GM12878 (cell line): ENCODE data around the gene ARMS2. TPM values are rescaled to one million over a fixed set of nuclear protein-coding genes. Genes with fewer than 3 reads are reported as not detected.

Source experiments
- ATAC-seq: fragments of 200-7000 bp; cut with Tn5 transposase; 3 replicates; pipeline ENCODE4 v1.9.1; 2020; ENCODE audit warnings: mild to moderate bottlenecking, moderate library complexity
- BruUV-seq: library from RNA; stranded (reverse); fragments of 400-500 nt; replicated peaks from 2 replicates; lab custom pipeline; 2021; lab: Mats Ljungman, UMichigan
- CTCF ChIA-PET: fragments of 300-600 bp; sonication (Branson Sonifier 250); formaldehyde crosslinking; extraction: SDS; loops from one replicate; lab custom pipeline; 2021; ENCODE audit warnings: inconsistent platforms; lab: Yijun Ruan, JAX
- POLR2A ChIA-PET: fragments of 350-600 bp; formaldehyde crosslinking; extraction: SDS; loops from one replicate; lab custom pipeline; 2021; ENCODE audit warnings: inconsistent platforms; lab: Charles Lee
- RAD21 ChIA-PET: fragments of 300-600 bp; sonication (Branson Sonifier 250); formaldehyde crosslinking; loops from one replicate; lab custom pipeline; 2023; ENCODE audit warnings: antibody characterized with exemption; ENCODE audit not compliant: unreplicated experiment; lab: Charles Lee
- SMC1A ChIA-PET: fragments of 300-600 bp; sonication (Branson Sonifier 250); formaldehyde crosslinking; loops from one replicate; lab custom pipeline; 2023; ENCODE audit not compliant: unreplicated experiment, uncharacterized antibody; lab: Charles Lee
- DNase-seq: peaks from one replicate; pipeline ENCODE4 v3.0.0-alpha.2; 2011; ENCODE audit warnings: low read depth, low spot score
- FAIRE-seq: peaks from 3 replicates; lab custom pipeline; 2011; peaks lifted over from hg19 to GRCh38; lab: Jason Lieb, UNC
- H2AFZ ChIP-seq: 2 replicates; pipeline ENCODE4 v1.6.0; 2011; ENCODE audit warnings: low read depth, low read length, control low read depth; ENCODE audit not compliant: control insufficient read depth
- H3K27ac ChIP-seq: 2 replicates; pipeline ENCODE4 v1.5.1; 2011; ENCODE audit warnings: control low read depth; ENCODE audit not compliant: control insufficient read depth, insufficient read depth
- H3K27me3 ChIP-seq, 2 experiments: replicated peaks in 1 of 2; 2 replicates each; pipeline versions ENCODE4 v1.6.0 to v1.6.1; 2011; ENCODE audit warnings: low read length in 1 of 2; ENCODE audit not compliant: control insufficient read depth in 2 of 2, insufficient read depth in 2 of 2
- H3K36me3 ChIP-seq, 2 experiments: 2 replicates each; pipeline ENCODE4 v1.5.1; 2011; ENCODE audit warnings: low read length in 1 of 2; ENCODE audit not compliant: control insufficient read depth in 2 of 2, insufficient read depth in 2 of 2
- H3K4me1 ChIP-seq: 2 replicates; pipeline ENCODE4 v1.6.1; 2011; ENCODE audit warnings: mild to moderate bottlenecking, low read length, moderate library complexity, mixed read lengths; ENCODE audit not compliant: control insufficient read depth, insufficient read depth
- H3K4me2 ChIP-seq: 2 replicates; pipeline ENCODE4 v1.6.0; 2011; ENCODE audit warnings: control low read depth; ENCODE audit not compliant: control insufficient read depth, insufficient read depth
- H3K4me3 ChIP-seq: fragments of 200-600 bp; sonication (generic); 2 replicates; pipeline ENCODE4 v1.5.1; 2016
- H3K79me2 ChIP-seq: 2 replicates; pipeline ENCODE4 v1.6.0; 2011; ENCODE audit warnings: low read length; ENCODE audit not compliant: control insufficient read depth, insufficient read depth
- H3K9ac ChIP-seq: 2 replicates; pipeline ENCODE4 v1.8.0; 2011; ENCODE audit warnings: low read length, control low read depth, mixed read lengths; ENCODE audit not compliant: control insufficient read depth, insufficient read depth
- H3K9me3 ChIP-seq: replicated peaks from 3 replicates; pipeline ENCODE4 v1.5.1; 2011; ENCODE audit warnings: mild to moderate bottlenecking, low read length; ENCODE audit not compliant: control insufficient read depth, insufficient read depth
- H4K20me1 ChIP-seq: 2 replicates; pipeline ENCODE4 v1.6.0; 2011; ENCODE audit not compliant: control insufficient read depth, insufficient read depth
- ATF3 ChIP-seq: IDR thresholded peaks from 2 replicates; pipeline ENCODE4 v1.6.1; 2011; ENCODE audit warnings: low read depth, mild to moderate bottlenecking, low read length, moderate library complexity, borderline replicate concordance; ENCODE audit errors: extremely low read depth
- E2F8 ChIP-seq: fragments of 450-650 bp; IDR thresholded peaks from 2 replicates; pipeline ENCODE4 v1.6.1; 2018; ENCODE audit warnings: mild to moderate bottlenecking, low read depth, moderate library complexity; ENCODE audit not compliant: partially characterized antibody
- ESRRA ChIP-seq: IDR thresholded peaks from 2 replicates; pipeline ENCODE4 v1.6.1; 2012; ENCODE audit warnings: mild to moderate bottlenecking, low read length, improper control_type of control experiment
- IRF4 ChIP-seq: IDR thresholded peaks from 2 replicates; pipeline ENCODE4 v1.6.1; 2011; ENCODE audit warnings: low read depth, low read length
- MTA2 ChIP-seq: fragments of 450-650 bp; IDR thresholded peaks from 2 replicates; pipeline ENCODE4 v1.6.1; 2016; ENCODE audit warnings: low read depth, mild to moderate bottlenecking, moderate library complexity
- NFYB ChIP-seq: IDR thresholded peaks from 2 replicates; pipeline ENCODE4 v1.6.1; 2011; ENCODE audit warnings: low read depth, mild to moderate bottlenecking, low read length, improper control_type of control experiment, moderate library complexity; ENCODE audit not compliant: insufficient read depth
- NR2C1 ChIP-seq: fragments of 450-650 bp; IDR thresholded peaks from 2 replicates; pipeline ENCODE4 v1.6.1; 2017; ENCODE audit warnings: antibody characterized with exemption, mild to moderate bottlenecking, moderate library complexity
- PBX3 ChIP-seq: IDR thresholded peaks from 2 replicates; pipeline ENCODE4 v1.6.1; 2011; ENCODE audit warnings: mild to moderate bottlenecking, low read depth, low read length, moderate library complexity; ENCODE audit not compliant: insufficient replicate concordance
- POLR2AphosphoS2 ChIP-seq: IDR thresholded peaks from 2 replicates; pipeline ENCODE4 v1.6.1; 2011; ENCODE audit warnings: low read depth, mild to moderate bottlenecking, low read length, improper control_type of control experiment, moderate library complexity
- POU2F2 ChIP-seq: IDR thresholded peaks from 3 replicates; pipeline ENCODE4 v1.6.1; 2011; ENCODE audit warnings: low read depth, mild to moderate bottlenecking, low read length, borderline replicate concordance
- RELB ChIP-seq: fragments of 450-650 bp; IDR thresholded peaks from 2 replicates; pipeline ENCODE4 v1.6.1; 2017; ENCODE audit warnings: low read depth, mild to moderate bottlenecking, moderate library complexity
- SMC3 ChIP-seq: IDR thresholded peaks from 2 replicates; pipeline ENCODE4 v1.6.1; 2011; ENCODE audit warnings: low read length, improper control_type of control experiment, borderline replicate concordance
- SPI1 ChIP-seq: IDR thresholded peaks from 2 replicates; pipeline ENCODE4 v1.6.1; 2011; ENCODE audit warnings: low read depth, mild to moderate bottlenecking, low read length, moderate library complexity, borderline replicate concordance; ENCODE audit not compliant: insufficient read depth
- ZSCAN29 ChIP-seq: fragments of 450-650 bp; IDR thresholded peaks from 2 replicates; pipeline ENCODE4 v1.6.1; 2017; ENCODE audit warnings: mild to moderate bottlenecking, moderate library complexity
- ZZZ3 ChIP-seq: IDR thresholded peaks from 2 replicates; pipeline ENCODE4 v1.6.1; 2011; ENCODE audit warnings: low read depth; ENCODE audit not compliant: control insufficient read depth, insufficient read length
- WGBS: methylation state at CpG from one replicate; pipeline ENCODE4 v1.1.6; 2016; ENCODE audit warnings: low lambda C conversion rate; ENCODE audit not compliant: insufficient replicate concordance, insufficient coverage; ENCODE audit errors: missing lambda C conversion rate; 5-methylcytosine and 5-hydroxymethylcytosine counted together
- in situ Hi-C: fragments of 300-500 bp; cut with MboI; formaldehyde crosslinking; loops from 9 replicates; pipeline ENCODE4 v1.14.3; 2018; ENCODE audit warnings: mixed read lengths
- intact Hi-C: fragments of 100-400 bp; cut with micrococcal nuclease; formaldehyde crosslinking; loops from one replicate; pipeline ENCODE4 v1.14.2; 2022; ENCODE audit not compliant: unreplicated experiment
- polyA plus RNA-seq, 11 experiments: library from polyadenylated mRNA; depleted of rRNA in 4 of 11; unstranded in 6 of 11; stranded (reverse) in 5 of 11; fragments of >200 nt; fragmentation: Nextera tagmentation in 4 of 11; fragmentation: Illumina TruSeq in 1 of 11; extraction: Ambion mirVana in 4 of 11; extraction: Trizol in 1 of 11; gene quantifications; 1 replicate in 1 of 11; 2 replicates in 10 of 11; pipeline versions ENCODE4 v1.2.1 to v1.2.3, GENCODE V29; 2011 to 2016; ENCODE audit warnings: inconsistent platforms in 2 of 11, missing spikeins in 2 of 11, low read depth in 1 of 11
- total RNA-seq, 4 experiments: library from RNA; depleted of rRNA in 3 of 4; stranded (reverse); fragments of >200 nt in 3 of 4; fragmentation: Illumina TruSeq in 1 of 4; extraction: Trizol in 1 of 4; gene quantifications; 2 replicates each; pipeline versions ENCODE4 v1.2.1 to v1.2.3, GENCODE V29; 2013 to 2021

ARMS2 gene
- total and polyA plus RNA-seq, 10 of the 15 experiments (the other 5 are each of a cell fraction or from before 2014, with no cell fraction given), result not detected

- TF ChIP-seq PBX3 (no peak), SMC3 (no peak), MTA2 (no peak), ATF3 (no peak)
Measured at GRCh38 chr10:122490786-122491680, 36.6 kb downstream of the ARMS2 start (continued).

- Histone ChIP-seq H4K20me1 (no peaks in the 10 kb centered on the region), H3K36me3 (no peaks in the 10 kb centered on the region), H3K79me2 (no peaks in the 10 kb centered on the region), H3K27ac (no peak overlapping the region), H3K4me3 (no peak overlapping the region), H3K9ac (no peak overlapping the region), H3K9me3 (no peaks in the 10 kb centered on the region), H2AFZ (no peak overlapping the region), H3K4me2 (no peak overlapping the region), H3K4me1 (no peaks in the 10 kb centered on the region)
- intact Hi-C loops, result no loop called here
- ChIA-PET SMC1A (no interaction called here), CTCF (no interaction called here), RAD21 (no interaction called here), POLR2A (no interaction called here)
- ATAC-seq (no peak), FAIRE-seq (no peak), DNase-seq (no peak)
- BruUV-seq, result no TSS peak
- TF ChIP-seq POU2F2 (no peak), ESRRA (no peak), IRF4 (no peak), NFYB (no peak), POLR2AphosphoS2 (no peak), NR2C1 (no peak), ZSCAN29 (no peak), SPI1 (no peak), ZZZ3 (no peak), E2F8 (no peak), RELB (no peak)
- TF ChIP-seq, all 136 proteins: peak for 0
- in situ Hi-C loops, result no loop called here
- WGBS, result 38% methylated on average over 9 of the region's 9 CpGs
- peaks cover 0 to 2% of the 10 kb centered on the region in 2 experiments for H3K27me3 ChIP-seq
Measured at GRCh38 chr10:122492006-122492405, 37.6 kb downstream of the ARMS2 start.
